Measurements from ENCODE around the gene HES7.

The HES7 gene

GRCh38 chr17:8163978-8164814, 40.3 kb upstream of the HES7 start:
- peak overlapping the region; percentile 94 to 95 for H3K4me3 ChIP-seq (ENCODE audit: low read depth in 1 of 2, low read length in 1 of 2)
- H3K27me3 ChIP-seq, result no peaks in the 10 kb centered on the region
- peaks cover 27% of the 10 kb centered on the region for H3K36me3 ChIP-seq
- no peaks in the 10 kb centered on the region for H3K9me3 ChIP-seq
- H3K27ac ChIP-seq, result peak overlapping the region; percentile 95
- H3K4me1 ChIP-seq (ENCODE audit: control insufficient read depth in 1 of 2, insufficient read depth in 1 of 2, low read depth in 1 of 2, low read length in 1 of 2), result peaks cover 48 to 52% of the 10 kb centered on the region in 2 experiments
- TF ChIP-seq, protein P1, sequence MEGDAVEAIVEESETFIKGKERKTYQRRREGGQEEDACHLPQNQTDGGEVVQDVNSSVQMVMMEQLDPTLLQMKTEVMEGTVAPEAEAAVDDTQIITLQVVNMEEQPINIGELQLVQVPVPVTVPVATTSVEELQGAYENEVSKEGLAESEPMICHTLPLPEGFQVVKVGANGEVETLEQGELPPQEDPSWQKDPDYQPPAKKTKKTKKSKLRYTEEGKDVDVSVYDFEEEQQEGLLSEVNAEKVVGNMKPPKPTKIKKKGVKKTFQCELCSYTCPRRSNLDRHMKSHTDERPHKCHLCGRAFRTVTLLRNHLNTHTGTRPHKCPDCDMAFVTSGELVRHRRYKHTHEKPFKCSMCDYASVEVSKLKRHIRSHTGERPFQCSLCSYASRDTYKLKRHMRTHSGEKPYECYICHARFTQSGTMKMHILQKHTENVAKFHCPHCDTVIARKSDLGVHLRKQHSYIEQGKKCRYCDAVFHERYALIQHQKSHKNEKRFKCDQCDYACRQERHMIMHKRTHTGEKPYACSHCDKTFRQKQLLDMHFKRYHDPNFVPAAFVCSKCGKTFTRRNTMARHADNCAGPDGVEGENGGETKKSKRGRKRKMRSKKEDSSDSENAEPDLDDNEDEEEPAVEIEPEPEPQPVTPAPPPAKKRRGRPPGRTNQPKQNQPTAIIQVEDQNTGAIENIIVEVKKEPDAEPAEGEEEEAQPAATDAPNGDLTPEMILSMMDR (IDR thresholded peaks at IDR 0.05), result no peak

DNA sequence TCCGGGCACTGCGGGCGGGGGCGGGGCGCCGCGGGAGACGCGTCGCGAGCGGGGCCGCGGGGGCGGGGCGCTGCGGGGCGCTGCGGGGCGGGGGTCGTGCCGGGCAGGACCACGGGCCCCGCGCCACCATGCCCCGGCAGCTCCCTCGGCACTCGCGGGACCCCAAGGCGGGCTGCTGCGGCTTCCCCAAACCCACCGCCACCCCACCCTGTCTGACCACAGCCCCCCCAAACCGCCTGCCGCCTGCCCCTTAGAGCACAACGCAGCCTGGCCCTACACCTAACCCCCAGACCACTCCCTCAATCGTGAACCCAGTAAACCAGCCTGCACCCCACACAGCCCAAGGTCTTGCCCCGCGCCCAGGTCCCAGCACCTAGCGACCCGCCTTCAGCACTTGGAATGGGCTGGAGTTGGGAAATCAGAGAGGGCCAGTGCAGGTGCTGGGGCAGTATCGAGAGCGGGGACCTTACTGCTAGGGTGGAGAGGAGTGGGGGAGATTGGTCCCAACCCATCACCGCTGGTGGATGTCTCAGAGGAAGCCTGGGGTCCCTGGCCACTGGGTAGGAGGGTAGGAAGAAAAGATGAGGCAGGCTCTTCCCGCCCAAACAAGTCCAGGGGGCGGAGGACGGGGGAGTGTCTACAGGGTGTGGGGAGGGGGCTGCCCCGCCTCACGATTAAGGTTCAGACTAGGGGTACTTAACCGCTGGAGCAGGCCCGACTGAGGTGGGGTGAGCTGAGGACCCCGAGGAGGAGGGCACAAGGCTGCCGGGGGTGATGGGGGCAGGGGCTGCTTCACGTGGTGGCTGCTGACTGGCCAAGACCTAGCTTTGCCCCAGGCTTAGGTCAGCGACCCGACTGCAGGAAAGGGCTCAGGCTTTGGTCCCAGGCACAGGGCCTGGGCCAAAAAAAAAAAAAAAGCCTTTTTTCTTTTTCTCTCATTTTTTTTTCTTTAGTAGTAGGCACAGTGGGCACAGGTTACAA, 39.4 kb upstream of the HES7 start:
- TF ChIP-seq, protein P1 (IDR thresholded peaks at IDR 0.05), result no peak
- Histone ChIP-seq H3K27me3 (no peaks in the 10 kb centered on the region), H3K4me1 (ENCODE audit: control insufficient read depth in 1 of 2, insufficient read depth in 1 of 2, low read depth in 1 of 2, low read length in 1 of 2) (peaks cover 57% of the 10 kb centered on the region in 2 experiments)

GRCh38 chr17:8162233-8162996, 38.5 kb upstream of the HES7 start, which contains the start of gene VAMP2:
Gene VAMP2 (minus strand): TSS chr17:8162948. CDS start chr17:8162879, 69 bp downstream.
- TF ChIP-seq, protein P1 (IDR thresholded peaks at IDR 0.05), result no peak
- H3K27ac ChIP-seq, result peak within 1 kb of the TSS; percentile 95
- no peaks in the 10 kb centered on the region for H3K27me3 ChIP-seq
- peaks cover 58 to 59% of the 10 kb centered on the region in 2 experiments for H3K4me1 ChIP-seq (ENCODE audit: control insufficient read depth in 1 of 2, insufficient read depth in 1 of 2, low read depth in 1 of 2, low read length in 1 of 2)
- no peaks in the 10 kb centered on the region for H3K9me3 ChIP-seq
- peaks cover 33% of the 10 kb centered on the region for H3K36me3 ChIP-seq
- peak within 1 kb of the TSS; percentile 94 to 95 for H3K4me3 ChIP-seq (ENCODE audit: low read depth in 1 of 2, low read length in 1 of 2)

More for the DNA sequence above, 39.4 kb upstream of the HES7 start:
- peak overlapping the region; percentile 94 to 95 for H3K4me3 ChIP-seq (ENCODE audit: low read depth in 1 of 2, low read length in 1 of 2)
- H3K27ac ChIP-seq, result peak overlapping the region; percentile 95
- H3K36me3 ChIP-seq, result peaks cover 33% of the 10 kb centered on the region
- H3K9me3 ChIP-seq, result no peaks in the 10 kb centered on the region

- Histone ChIP-seq H3K4me3 (ENCODE audit: low read depth in 1 of 2, low read length in 1 of 2) (peak overlapping the region; percentile 94 to 95), H3K9me3 (no peaks in the 10 kb centered on the region), H3K36me3 (peaks cover 33% of the 10 kb centered on the region), H3K27me3 (no peaks in the 10 kb centered on the region), H3K4me1 (ENCODE audit: control insufficient read depth in 1 of 2, insufficient read depth in 1 of 2, low read depth in 1 of 2, low read length in 1 of 2) (peaks cover 65 to 66% of the 10 kb centered on the region in 2 experiments), H3K27ac (peak overlapping the region; percentile 95)
- TF ChIP-seq, protein P1 (IDR thresholded peaks at IDR 0.05), result no peak
These were observed 37.7 kb upstream of the HES7 start for GRCh38 chr17:8161289-8162232.
